ENCODE results near the gene CAMK4. TPM values are rescaled to one million over a fixed set of nuclear protein-coding genes. Genes with fewer than 3 reads are reported as not detected.

Gene CAMK4
- total and polyA plus RNA-seq, 4 donors, result 0.27 to 1.4 (median 1.2) TPM

DNA sequence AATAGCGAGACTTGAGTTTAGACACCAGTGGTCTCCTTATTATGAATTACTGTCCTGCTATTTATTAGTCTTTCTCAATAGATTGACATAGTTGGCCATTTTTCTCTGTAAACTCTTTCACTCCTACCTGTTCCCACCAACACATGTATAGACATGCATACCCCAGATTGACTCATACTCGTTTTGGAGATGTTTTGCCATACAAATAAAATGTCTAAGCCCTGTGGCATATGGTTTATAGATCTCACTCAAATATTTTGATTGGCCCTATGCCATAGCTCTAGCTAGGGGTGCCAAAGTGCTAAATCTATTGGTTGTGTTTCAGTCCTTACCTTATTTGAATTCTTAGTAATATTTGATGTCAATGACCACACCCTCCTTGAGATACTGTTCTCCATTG lies 42.3 kb downstream of the CAMK4 start:
- H3K4me1 ChIP-seq (ENCODE audit: control insufficient read depth in 4 of 4, insufficient read depth in 4 of 4, low read length in 3 of 4), result no peaks in the 10 kb centered on the region
- no peak overlapping the region for H3K9ac ChIP-seq (ENCODE audit: low read depth in 1 of 2, low read length in 2 of 2)
- WGBS, result 59% methylated on average over 2 of the region's 2 CpGs
- no peak overlapping the region for H3K4me3 ChIP-seq (ENCODE audit: low read depth in 1 of 3, low read length in 3 of 3)
- H3K27me3 ChIP-seq (ENCODE audit: control insufficient read depth in 4 of 4, insufficient read depth in 4 of 4, low read length in 3 of 4), result peaks cover 0 to 6% (median 0%) of the 10 kb centered on the region in 4 donors
- no peak overlapping the region for H3K27ac ChIP-seq (ENCODE audit: low read depth in 1 of 2, low read length in 2 of 2)
- no peaks in the 10 kb centered on the region for H3K36me3 ChIP-seq (ENCODE audit: control insufficient read depth in 4 of 4, insufficient read depth in 3 of 4, low read depth in 1 of 4, low read length in 3 of 4)
- no peaks in the 10 kb centered on the region for H3K9me3 ChIP-seq (ENCODE audit: control insufficient read depth in 4 of 4, low read length in 3 of 4)
- DNase-seq (ENCODE audit: low spot score), result no peak
- TF ChIP-seq YY1 (IDR thresholded peaks at IDR 0.05) (no peak), REST (IDR thresholded peaks at IDR 0.05) (no peak), HNF4A (conservative IDR thresholded peaks at IDR 0.05) (no peak), RXRA (IDR thresholded peaks at IDR 0.05) (no peak), JUND (IDR thresholded peaks at IDR 0.05) (no peak), NR2F2 (IDR thresholded peaks at IDR 0.05) (no peak), CTCF (IDR thresholded peaks at IDR 0.05; ENCODE audit: low read depth, low read length, missing input control) (no peak), FOXA1 (IDR thresholded peaks at IDR 0.05) (no peak), EGR1 (IDR thresholded peaks at IDR 0.05; ENCODE audit: low read depth in 2 of 2) (no peak), RAD21 (IDR thresholded peaks at IDR 0.05) (no peak), SP1 (IDR thresholded peaks at IDR 0.05) (no peak), FOXA2 (IDR thresholded peaks at IDR 0.05) (no peak), ZBTB33 (IDR thresholded peaks at IDR 0.05) (no peak), TAF1 (conservative IDR thresholded peaks at IDR 0.05) (no peak), HNF4G (IDR thresholded peaks at IDR 0.05) (no peak), GABPA (IDR thresholded peaks at IDR 0.05 in 1 of 2, conservative IDR thresholded peaks at IDR 0.05 in 1 of 2) (no peak)
- TF ChIP-seq, protein P1, sequence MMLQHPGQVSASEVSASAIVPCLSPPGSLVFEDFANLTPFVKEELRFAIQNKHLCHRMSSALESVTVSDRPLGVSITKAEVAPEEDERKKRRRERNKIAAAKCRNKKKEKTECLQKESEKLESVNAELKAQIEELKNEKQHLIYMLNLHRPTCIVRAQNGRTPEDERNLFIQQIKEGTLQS (IDR thresholded peaks at IDR 0.05), result no peak
- TF ChIP-seq, protein P2, sequence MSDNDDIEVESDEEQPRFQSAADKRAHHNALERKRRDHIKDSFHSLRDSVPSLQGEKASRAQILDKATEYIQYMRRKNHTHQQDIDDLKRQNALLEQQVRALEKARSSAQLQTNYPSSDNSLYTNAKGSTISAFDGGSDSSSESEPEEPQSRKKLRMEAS (IDR thresholded peaks at IDR 0.05), result no peak
